ENCODE measurements around the gene PPIL6.
A peak's percentile ranks its signal among the peaks of the same experiment; 100 is the strongest.

PPIL6 gene

DNA sequence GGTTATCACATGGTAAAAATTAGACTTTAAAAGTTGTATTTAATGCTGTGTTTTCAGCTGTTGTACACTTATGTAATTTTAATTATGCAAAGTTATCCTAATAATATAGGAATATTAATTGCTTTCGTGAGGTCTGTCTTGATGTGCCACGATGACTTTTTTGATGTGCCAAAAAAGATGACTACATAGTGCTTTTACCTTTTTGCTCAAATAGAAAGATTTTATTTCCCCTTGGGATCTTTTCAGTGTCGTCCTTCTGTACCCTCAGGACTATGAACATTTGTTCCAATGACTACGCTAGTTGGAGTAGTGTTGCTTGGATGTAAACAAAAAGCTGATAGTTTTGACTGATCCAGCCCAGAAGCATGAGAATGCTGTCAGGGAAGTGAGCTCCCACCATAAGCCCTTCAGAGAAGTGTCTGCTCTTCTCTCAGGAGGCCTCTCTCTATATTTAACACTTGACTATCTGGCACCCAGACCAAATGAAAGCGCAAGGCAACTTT, 56.9 kb downstream of the PPIL6 start:
- TF ChIP-seq CTCF (IDR thresholded peaks at IDR 0.05; ENCODE audit: borderline replicate concordance, insufficient read depth, low read depth, low read length): no peak
- H3K4me3 ChIP-seq (ENCODE audit: low read depth, low read length): no peak overlapping the region

- peak; percentile 36; the same call in 1 of the 2 replicates for TF ChIP-seq CTCF (IDR thresholded peaks at IDR 0.05; ENCODE audit: borderline replicate concordance, insufficient read depth, low read depth, low read length)
- H3K4me3 ChIP-seq (ENCODE audit: low read depth, low read length): peak overlapping the region; percentile 72
These were observed 57.6 kb downstream of the PPIL6 start for GRCh38 chr6:109382576-109383437.

DNA sequence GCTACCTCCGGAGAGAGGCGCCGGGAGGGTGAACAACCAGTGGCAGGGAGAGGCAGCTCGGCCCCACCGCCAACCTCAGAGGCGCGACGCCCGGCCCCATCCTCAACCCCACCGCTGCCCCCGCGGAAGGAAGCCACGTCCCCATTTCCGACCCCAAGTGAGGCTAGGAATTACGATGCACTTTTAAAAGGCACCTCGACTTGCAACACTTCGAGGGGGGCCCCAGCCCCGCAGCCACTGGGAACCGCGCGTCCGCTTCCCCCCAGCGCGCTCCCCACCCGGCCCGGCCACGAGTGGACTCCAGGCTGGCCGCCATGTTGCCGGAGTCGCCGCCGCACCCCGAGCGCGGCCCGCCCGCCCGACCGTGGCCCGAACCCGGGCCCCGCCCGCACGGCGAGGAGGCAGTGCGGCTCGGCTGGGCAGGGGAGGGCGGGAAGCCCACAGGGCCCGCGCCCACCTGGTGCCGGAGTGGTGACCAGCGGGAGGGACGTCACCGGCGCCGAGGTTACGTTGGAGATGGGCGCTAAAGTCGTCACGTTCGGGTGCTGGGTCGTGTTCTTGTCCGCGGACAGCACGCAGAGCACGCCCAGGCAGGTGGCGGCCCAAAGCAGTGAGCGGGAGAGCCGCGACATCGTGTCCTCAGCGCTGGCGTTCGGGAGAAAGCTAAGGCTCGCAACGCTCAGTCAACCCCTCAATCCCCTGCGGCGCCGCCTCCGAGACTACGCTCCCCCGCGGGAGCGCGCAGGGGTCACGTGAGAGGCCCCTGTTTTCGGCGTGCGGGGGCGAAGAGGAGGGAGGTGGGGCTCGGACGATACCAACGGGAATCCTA, 58.5 kb downstream of the PPIL6 start, which contains the start of gene CD164:
Gene CD164, minus strand, starts transcription at position 721 of the 829 bp plus-strand sequence. Its CDS starts 89 bp downstream, at position 632.
- H3K4me3 ChIP-seq (ENCODE audit: low read depth, low read length): peak within 1 kb of the TSS; percentile 72
- TF ChIP-seq CTCF (IDR thresholded peaks at IDR 0.05; ENCODE audit: borderline replicate concordance, insufficient read depth, low read depth, low read length): no peak

- TF ChIP-seq CTCF (IDR thresholded peaks at IDR 0.05; ENCODE audit: borderline replicate concordance, insufficient read depth, low read depth, low read length): no peak
- peak overlapping the region; percentile 72 for H3K4me3 ChIP-seq (ENCODE audit: low read depth, low read length)
These were observed 59.2 kb downstream of the PPIL6 start for GRCh38 chr6:109381061-109381746.

GRCh38 chr6:109379711-109380110, 60.7 kb downstream of the PPIL6 start:
- no peak for TF ChIP-seq CTCF (IDR thresholded peaks at IDR 0.05; ENCODE audit: borderline replicate concordance, insufficient read depth, low read depth, low read length)
- peak overlapping the region; percentile 45 for H3K4me3 ChIP-seq (ENCODE audit: low read depth, low read length)

DNA sequence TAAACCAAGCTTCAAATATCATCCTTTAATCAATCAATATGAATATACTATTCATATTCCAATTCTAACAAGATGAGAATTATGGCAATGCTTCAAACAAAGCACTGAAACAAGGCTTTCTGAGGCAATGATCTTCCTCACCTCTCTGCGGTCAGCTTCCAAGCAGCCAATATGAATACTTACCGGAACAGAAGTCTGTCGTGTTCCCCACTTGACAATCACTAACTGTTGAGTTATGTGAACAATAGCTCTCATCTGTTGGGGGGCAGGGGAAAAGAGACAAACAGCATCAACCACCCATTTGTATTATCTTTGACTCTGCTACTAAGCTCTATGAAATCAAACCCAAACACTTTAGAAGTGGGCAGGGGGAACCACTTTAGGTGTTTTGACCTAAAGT, 62.7 kb downstream of the PPIL6 start:
- no peak overlapping the region for H3K4me3 ChIP-seq (ENCODE audit: low read depth, low read length)
- no peak for TF ChIP-seq CTCF (IDR thresholded peaks at IDR 0.05; ENCODE audit: borderline replicate concordance, insufficient read depth, low read depth, low read length)

Data from GM12875 (cell line).